GM12878 (cell line): ENCODE results near the gene KRT32. TPM values are rescaled to one million over a fixed set of nuclear protein-coding genes. Genes with fewer than 3 reads are reported as not detected.

Experiments used
- ATAC-seq: fragments of 200-7000 bp; cut with Tn5 transposase; 3 replicates; pipeline ENCODE4 v1.9.1; 2020; ENCODE audit warnings: mild to moderate bottlenecking, moderate library complexity
- BruUV-seq: library from RNA; stranded (reverse); fragments of 400-500 nt; replicated peaks from 2 replicates; lab custom pipeline; 2021; lab: Mats Ljungman, UMichigan
- CTCF ChIA-PET: fragments of 300-600 bp; sonication (Branson Sonifier 250); formaldehyde crosslinking; extraction: SDS; loops from one replicate; lab custom pipeline; 2021; ENCODE audit warnings: inconsistent platforms; lab: Yijun Ruan, JAX
- POLR2A ChIA-PET: fragments of 350-600 bp; formaldehyde crosslinking; extraction: SDS; loops from one replicate; lab custom pipeline; 2021; ENCODE audit warnings: inconsistent platforms; lab: Charles Lee
- RAD21 ChIA-PET: fragments of 300-600 bp; sonication (Branson Sonifier 250); formaldehyde crosslinking; loops from one replicate; lab custom pipeline; 2023; ENCODE audit warnings: antibody characterized with exemption; ENCODE audit not compliant: unreplicated experiment; lab: Charles Lee
- SMC1A ChIA-PET: fragments of 300-600 bp; sonication (Branson Sonifier 250); formaldehyde crosslinking; loops from one replicate; lab custom pipeline; 2023; ENCODE audit not compliant: unreplicated experiment, uncharacterized antibody; lab: Charles Lee
- DNase-seq: peaks from one replicate; pipeline ENCODE4 v3.0.0-alpha.2; 2011; ENCODE audit warnings: low read depth, low spot score
- FAIRE-seq: peaks from 3 replicates; lab custom pipeline; 2011; peaks lifted over from hg19 to GRCh38; lab: Jason Lieb, UNC
- H2AFZ ChIP-seq: 2 replicates; pipeline ENCODE4 v1.6.0; 2011; ENCODE audit warnings: low read depth, low read length, control low read depth; ENCODE audit not compliant: control insufficient read depth
- H3K27ac ChIP-seq: 2 replicates; pipeline ENCODE4 v1.5.1; 2011; ENCODE audit warnings: control low read depth; ENCODE audit not compliant: control insufficient read depth, insufficient read depth
- H3K27me3 ChIP-seq, 2 experiments: replicated peaks in 1 of 2; 2 replicates each; pipeline versions ENCODE4 v1.6.0 to v1.6.1; 2011; ENCODE audit warnings: low read length in 1 of 2; ENCODE audit not compliant: control insufficient read depth in 2 of 2, insufficient read depth in 2 of 2
- H3K36me3 ChIP-seq, 2 experiments: 2 replicates each; pipeline ENCODE4 v1.5.1; 2011; ENCODE audit warnings: low read length in 1 of 2; ENCODE audit not compliant: control insufficient read depth in 2 of 2, insufficient read depth in 2 of 2
- H3K4me1 ChIP-seq: 2 replicates; pipeline ENCODE4 v1.6.1; 2011; ENCODE audit warnings: mild to moderate bottlenecking, low read length, moderate library complexity, mixed read lengths; ENCODE audit not compliant: control insufficient read depth, insufficient read depth
- H3K4me2 ChIP-seq: 2 replicates; pipeline ENCODE4 v1.6.0; 2011; ENCODE audit warnings: control low read depth; ENCODE audit not compliant: control insufficient read depth, insufficient read depth
- H3K4me3 ChIP-seq: fragments of 200-600 bp; sonication (generic); 2 replicates; pipeline ENCODE4 v1.5.1; 2016
- H3K79me2 ChIP-seq: 2 replicates; pipeline ENCODE4 v1.6.0; 2011; ENCODE audit warnings: low read length; ENCODE audit not compliant: control insufficient read depth, insufficient read depth
- H3K9ac ChIP-seq: 2 replicates; pipeline ENCODE4 v1.8.0; 2011; ENCODE audit warnings: low read length, control low read depth, mixed read lengths; ENCODE audit not compliant: control insufficient read depth, insufficient read depth
- H3K9me3 ChIP-seq: replicated peaks from 3 replicates; pipeline ENCODE4 v1.5.1; 2011; ENCODE audit warnings: mild to moderate bottlenecking, low read length; ENCODE audit not compliant: control insufficient read depth, insufficient read depth
- H4K20me1 ChIP-seq: 2 replicates; pipeline ENCODE4 v1.6.0; 2011; ENCODE audit not compliant: control insufficient read depth, insufficient read depth
- BHLHE40 ChIP-seq, 2 experiments: fragments of 450-650 bp in 1 of 2; IDR thresholded peaks; 2 replicates each; pipeline ENCODE4 v1.6.1; 2011 to 2017; ENCODE audit warnings: low read depth in 2 of 2, borderline replicate concordance in 1 of 2, improper control_type of control experiment in 1 of 2, low read length in 1 of 2, mild to moderate bottlenecking in 1 of 2
- EED ChIP-seq: sonication (generic); IDR thresholded peaks from 2 replicates; pipeline ENCODE4 v1.6.1; 2016; ENCODE audit warnings: antibody characterized with exemption, low read depth
- FOXK2 ChIP-seq: fragments of 450-650 bp; IDR thresholded peaks from 2 replicates; pipeline ENCODE4 v1.6.1; 2017; ENCODE audit warnings: mild to moderate bottlenecking, moderate library complexity
- RCOR1 ChIP-seq: conservative IDR thresholded peaks from 2 replicates; pipeline ENCODE4 v1.6.1; 2012; ENCODE audit warnings: low read depth, low read length, improper control_type of control experiment
- SPI1 ChIP-seq: IDR thresholded peaks from 2 replicates; pipeline ENCODE4 v1.6.1; 2011; ENCODE audit warnings: low read depth, mild to moderate bottlenecking, low read length, moderate library complexity, borderline replicate concordance; ENCODE audit not compliant: insufficient read depth
- TCF3 ChIP-seq: IDR thresholded peaks from 2 replicates; pipeline ENCODE4 v1.6.1; 2012; ENCODE audit warnings: low read depth, mild to moderate bottlenecking, low read length, borderline replicate concordance; ENCODE audit not compliant: insufficient read depth
- YBX1 ChIP-seq: fragments of 450-650 bp; IDR thresholded peaks from 2 replicates; pipeline ENCODE4 v1.6.1; 2016; ENCODE audit warnings: antibody characterized with exemption
- ZBED1 ChIP-seq: IDR thresholded peaks from 2 replicates; pipeline ENCODE4 v1.6.1; 2016; ENCODE audit warnings: borderline replicate concordance
- ZNF24 ChIP-seq: fragments of 450-650 bp; IDR thresholded peaks from 2 replicates; pipeline ENCODE4 v1.6.1; 2017; ENCODE audit warnings: antibody characterized with exemption, mild to moderate bottlenecking
- WGBS: methylation state at CpG from one replicate; pipeline ENCODE4 v1.1.6; 2016; ENCODE audit warnings: low lambda C conversion rate; ENCODE audit not compliant: insufficient replicate concordance, insufficient coverage; ENCODE audit errors: missing lambda C conversion rate; 5-methylcytosine and 5-hydroxymethylcytosine counted together
- in situ Hi-C: fragments of 300-500 bp; cut with MboI; formaldehyde crosslinking; loops from 9 replicates; pipeline ENCODE4 v1.14.3; 2018; ENCODE audit warnings: mixed read lengths
- intact Hi-C: fragments of 100-400 bp; cut with micrococcal nuclease; formaldehyde crosslinking; loops from one replicate; pipeline ENCODE4 v1.14.2; 2022; ENCODE audit not compliant: unreplicated experiment
- polyA plus RNA-seq, 11 experiments: library from polyadenylated mRNA; depleted of rRNA in 4 of 11; unstranded in 6 of 11; stranded (reverse) in 5 of 11; fragments of >200 nt; fragmentation: Nextera tagmentation in 4 of 11; fragmentation: Illumina TruSeq in 1 of 11; extraction: Ambion mirVana in 4 of 11; extraction: Trizol in 1 of 11; gene quantifications; 1 replicate in 1 of 11; 2 replicates in 10 of 11; pipeline versions ENCODE4 v1.2.1 to v1.2.3, GENCODE V29; 2011 to 2016; ENCODE audit warnings: inconsistent platforms in 2 of 11, missing spikeins in 2 of 11, low read depth in 1 of 11
- total RNA-seq, 4 experiments: library from RNA; depleted of rRNA in 3 of 4; stranded (reverse); fragments of >200 nt in 3 of 4; fragmentation: Illumina TruSeq in 1 of 4; extraction: Trizol in 1 of 4; gene quantifications; 2 replicates each; pipeline versions ENCODE4 v1.2.1 to v1.2.3, GENCODE V29; 2013 to 2021
- TF ChIP-seq, protein P1 (sequence below): IDR thresholded peaks from 2 replicates; pipeline ENCODE4 v1.6.1; 2012; ENCODE audit warnings: improper control_type of control experiment, low read depth, low read length; ENCODE audit not compliant: insufficient replicate concordance
- TF ChIP-seq, protein P2 (sequence below): fragments of 450-650 bp; IDR thresholded peaks from 2 replicates; pipeline ENCODE4 v1.6.1; 2017; ENCODE audit warnings: mild to moderate bottlenecking, moderate library complexity
- TF ChIP-seq, protein P3 (sequence below): fragments of 450-650 bp; IDR thresholded peaks from 2 replicates; pipeline ENCODE4 v1.6.1; 2018; ENCODE audit warnings: mild to moderate bottlenecking, low read depth, moderate library complexity; ENCODE audit not compliant: partially characterized antibody

The KRT32 gene
- total and polyA plus RNA-seq, 10 of the 15 experiments (the other 5 are each of a cell fraction or from before 2014, with no cell fraction given), result not detected

DNA sequence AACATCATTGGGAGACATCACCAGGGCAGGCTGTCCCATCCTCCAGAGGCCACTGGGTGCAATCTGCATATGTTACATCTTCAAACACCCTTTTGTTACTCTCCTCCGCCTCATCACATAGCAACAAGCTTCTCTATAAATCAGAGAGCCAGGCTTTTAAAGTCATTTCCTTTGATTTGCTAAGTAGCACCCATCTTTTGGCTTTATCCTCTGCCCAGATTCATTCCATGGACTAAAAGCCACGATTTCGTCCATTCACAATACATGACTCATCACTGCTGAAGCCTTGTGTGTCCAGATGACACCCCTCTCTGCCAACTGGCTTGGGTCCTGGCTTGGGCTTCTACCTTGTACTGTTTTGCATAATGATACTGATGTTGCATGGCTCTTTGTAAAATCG lies 24.4 kb downstream of the KRT32 start:
- DNase-seq (no peak), ATAC-seq (no peak)
- POLR2A ChIA-PET, result no interaction called here

More for the DNA sequence above, 24.4 kb downstream of the KRT32 start:
- no peak for TF ChIP-seq YBX1
- TF ChIP-seq BHLHE40 (IDR thresholded peaks at IDR 0.05; ENCODE audit: borderline replicate concordance in 1 of 2, low read depth in 2 of 2, low read length in 1 of 2), result no peak
- no peak for TF ChIP-seq ZNF24
- TF ChIP-seq SPI1, result no peak
- no peak for TF ChIP-seq ZBED1
- no peak for TF ChIP-seq RCOR1
- no peak for TF ChIP-seq EED
- TF ChIP-seq TCF3, result no peak
- TF ChIP-seq, protein P1, sequence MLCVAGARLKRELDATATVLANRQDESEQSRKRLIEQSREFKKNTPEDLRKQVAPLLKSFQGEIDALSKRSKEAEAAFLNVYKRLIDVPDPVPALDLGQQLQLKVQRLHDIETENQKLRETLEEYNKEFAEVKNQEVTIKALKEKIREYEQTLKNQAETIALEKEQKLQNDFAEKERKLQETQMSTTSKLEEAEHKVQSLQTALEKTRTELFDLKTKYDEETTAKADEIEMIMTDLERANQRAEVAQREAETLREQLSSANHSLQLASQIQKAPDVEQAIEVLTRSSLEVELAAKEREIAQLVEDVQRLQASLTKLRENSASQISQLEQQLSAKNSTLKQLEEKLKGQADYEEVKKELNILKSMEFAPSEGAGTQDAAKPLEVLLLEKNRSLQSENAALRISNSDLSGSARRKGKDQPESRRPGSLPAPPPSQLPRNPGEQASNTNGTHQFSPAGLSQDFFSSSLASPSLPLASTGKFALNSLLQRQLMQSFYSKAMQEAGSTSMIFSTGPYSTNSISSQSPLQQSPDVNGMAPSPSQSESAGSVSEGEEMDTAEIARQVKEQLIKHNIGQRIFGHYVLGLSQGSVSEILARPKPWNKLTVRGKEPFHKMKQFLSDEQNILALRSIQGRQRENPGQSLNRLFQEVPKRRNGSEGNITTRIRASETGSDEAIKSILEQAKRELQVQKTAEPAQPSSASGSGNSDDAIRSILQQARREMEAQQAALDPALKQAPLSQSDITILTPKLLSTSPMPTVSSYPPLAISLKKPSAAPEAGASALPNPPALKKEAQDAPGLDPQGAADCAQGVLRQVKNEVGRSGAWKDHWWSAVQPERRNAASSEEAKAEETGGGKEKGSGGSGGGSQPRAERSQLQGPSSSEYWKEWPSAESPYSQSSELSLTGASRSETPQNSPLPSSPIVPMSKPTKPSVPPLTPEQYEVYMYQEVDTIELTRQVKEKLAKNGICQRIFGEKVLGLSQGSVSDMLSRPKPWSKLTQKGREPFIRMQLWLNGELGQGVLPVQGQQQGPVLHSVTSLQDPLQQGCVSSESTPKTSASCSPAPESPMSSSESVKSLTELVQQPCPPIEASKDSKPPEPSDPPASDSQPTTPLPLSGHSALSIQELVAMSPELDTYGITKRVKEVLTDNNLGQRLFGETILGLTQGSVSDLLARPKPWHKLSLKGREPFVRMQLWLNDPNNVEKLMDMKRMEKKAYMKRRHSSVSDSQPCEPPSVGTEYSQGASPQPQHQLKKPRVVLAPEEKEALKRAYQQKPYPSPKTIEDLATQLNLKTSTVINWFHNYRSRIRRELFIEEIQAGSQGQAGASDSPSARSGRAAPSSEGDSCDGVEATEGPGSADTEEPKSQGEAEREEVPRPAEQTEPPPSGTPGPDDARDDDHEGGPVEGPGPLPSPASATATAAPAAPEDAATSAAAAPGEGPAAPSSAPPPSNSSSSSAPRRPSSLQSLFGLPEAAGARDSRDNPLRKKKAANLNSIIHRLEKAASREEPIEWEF, result no peak
- TF ChIP-seq, protein P2, sequence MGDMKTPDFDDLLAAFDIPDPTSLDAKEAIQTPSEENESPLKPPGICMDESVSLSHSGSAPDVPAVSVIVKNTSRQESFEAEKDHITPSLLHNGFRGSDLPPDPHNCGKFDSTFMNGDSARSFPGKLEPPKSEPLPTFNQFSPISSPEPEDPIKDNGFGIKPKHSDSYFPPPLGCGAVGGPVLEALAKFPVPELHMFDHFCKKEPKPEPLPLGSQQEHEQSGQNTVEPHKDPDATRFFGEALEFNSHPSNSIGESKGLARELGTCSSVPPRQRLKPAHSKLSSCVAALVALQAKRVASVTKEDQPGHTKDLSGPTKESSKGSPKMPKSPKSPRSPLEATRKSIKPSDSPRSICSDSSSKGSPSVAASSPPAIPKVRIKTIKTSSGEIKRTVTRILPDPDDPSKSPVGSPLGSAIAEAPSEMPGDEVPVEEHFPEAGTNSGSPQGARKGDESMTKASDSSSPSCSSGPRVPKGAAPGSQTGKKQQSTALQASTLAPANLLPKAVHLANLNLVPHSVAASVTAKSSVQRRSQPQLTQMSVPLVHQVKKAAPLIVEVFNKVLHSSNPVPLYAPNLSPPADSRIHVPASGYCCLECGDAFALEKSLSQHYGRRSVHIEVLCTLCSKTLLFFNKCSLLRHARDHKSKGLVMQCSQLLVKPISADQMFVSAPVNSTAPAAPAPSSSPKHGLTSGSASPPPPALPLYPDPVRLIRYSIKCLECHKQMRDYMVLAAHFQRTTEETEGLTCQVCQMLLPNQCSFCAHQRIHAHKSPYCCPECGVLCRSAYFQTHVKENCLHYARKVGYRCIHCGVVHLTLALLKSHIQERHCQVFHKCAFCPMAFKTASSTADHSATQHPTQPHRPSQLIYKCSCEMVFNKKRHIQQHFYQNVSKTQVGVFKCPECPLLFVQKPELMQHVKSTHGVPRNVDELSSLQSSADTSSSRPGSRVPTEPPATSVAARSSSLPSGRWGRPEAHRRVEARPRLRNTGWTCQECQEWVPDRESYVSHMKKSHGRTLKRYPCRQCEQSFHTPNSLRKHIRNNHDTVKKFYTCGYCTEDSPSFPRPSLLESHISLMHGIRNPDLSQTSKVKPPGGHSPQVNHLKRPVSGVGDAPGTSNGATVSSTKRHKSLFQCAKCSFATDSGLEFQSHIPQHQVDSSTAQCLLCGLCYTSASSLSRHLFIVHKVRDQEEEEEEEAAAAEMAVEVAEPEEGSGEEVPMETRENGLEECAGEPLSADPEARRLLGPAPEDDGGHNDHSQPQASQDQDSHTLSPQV, result no peak
- TF ChIP-seq FOXK2, result no peak
- TF ChIP-seq, protein P3, sequence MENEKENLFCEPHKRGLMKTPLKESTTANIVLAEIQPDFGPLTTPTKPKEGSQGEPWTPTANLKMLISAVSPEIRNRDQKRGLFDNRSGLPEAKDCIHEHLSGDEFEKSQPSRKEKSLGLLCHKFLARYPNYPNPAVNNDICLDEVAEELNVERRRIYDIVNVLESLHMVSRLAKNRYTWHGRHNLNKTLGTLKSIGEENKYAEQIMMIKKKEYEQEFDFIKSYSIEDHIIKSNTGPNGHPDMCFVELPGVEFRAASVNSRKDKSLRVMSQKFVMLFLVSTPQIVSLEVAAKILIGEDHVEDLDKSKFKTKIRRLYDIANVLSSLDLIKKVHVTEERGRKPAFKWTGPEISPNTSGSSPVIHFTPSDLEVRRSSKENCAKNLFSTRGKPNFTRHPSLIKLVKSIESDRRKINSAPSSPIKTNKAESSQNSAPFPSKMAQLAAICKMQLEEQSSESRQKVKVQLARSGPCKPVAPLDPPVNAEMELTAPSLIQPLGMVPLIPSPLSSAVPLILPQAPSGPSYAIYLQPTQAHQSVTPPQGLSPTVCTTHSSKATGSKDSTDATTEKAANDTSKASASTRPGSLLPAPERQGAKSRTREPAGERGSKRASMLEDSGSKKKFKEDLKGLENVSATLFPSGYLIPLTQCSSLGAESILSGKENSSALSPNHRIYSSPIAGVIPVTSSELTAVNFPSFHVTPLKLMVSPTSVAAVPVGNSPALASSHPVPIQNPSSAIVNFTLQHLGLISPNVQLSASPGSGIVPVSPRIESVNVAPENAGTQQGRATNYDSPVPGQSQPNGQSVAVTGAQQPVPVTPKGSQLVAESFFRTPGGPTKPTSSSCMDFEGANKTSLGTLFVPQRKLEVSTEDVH, result no peak
- no TSS peak for BruUV-seq
- Histone ChIP-seq H3K36me3 (no peaks in the 10 kb centered on the region), H3K9ac (no peak overlapping the region), H3K27me3 (peaks cover 4 to 8% of the 10 kb centered on the region in 2 experiments; a peak in 3 of 4 replicates), H2AFZ (no peak overlapping the region), H3K27ac (no peak overlapping the region), H4K20me1 (no peaks in the 10 kb centered on the region), H3K4me3 (no peak overlapping the region), H3K4me1 (no peaks in the 10 kb centered on the region), H3K79me2 (no peaks in the 10 kb centered on the region), H3K9me3 (no peaks in the 10 kb centered on the region), H3K4me2 (no peak overlapping the region)
- 3% methylated on average over 4 of the region's 4 CpGs for WGBS
- ChIA-PET SMC1A (no interaction called here), CTCF (no interaction called here), RAD21 (no interaction called here)
- intact Hi-C loops (no loop called here), in situ Hi-C loops (no loop called here)
- no peak for FAIRE-seq
